GM10248 (cell line): ENCODE data around the gene CD74.
"Not testable (repeated sequence)": the region's sequence is repeated elsewhere in the genome, so short reads cannot be mapped to it uniquely, and the experiment has no call there.

ENCODE experiments used
- CTCF ChIA-PET: fragments of 300-600 bp; sonication (Branson Sonifier 250); formaldehyde crosslinking; extraction: SDS; loops from one replicate; lab custom pipeline; 2021; ENCODE audit warnings: antibody characterized with exemption; lab: Yijun Ruan, JAX
- POLR2A ChIA-PET: fragments of 350-650 bp; sonication (Branson Sonifier 250); formaldehyde crosslinking; extraction: SDS; loops from one replicate; lab custom pipeline; 2020; ENCODE audit warnings: antibody characterized with exemption; lab: Yijun Ruan, JAX
- DNase-seq: peaks from one replicate; pipeline ENCODE4 v3.0.0; 2012; ENCODE audit errors: extremely low spot score
- TF ChIP-seq, protein P1 (sequence below): IDR thresholded peaks from 2 replicates; pipeline ENCODE4 v1.5.1; 2012; ENCODE audit warnings: mild to moderate bottlenecking, low read depth; ENCODE audit errors: extremely low read depth, missing control alignments, control extremely low read depth

The CD74 gene

GRCh38 chr5:150428106-150428876, 15.6 kb upstream of the CD74 start:
- ChIA-PET CTCF (interaction anchor here (1.0 to 16.0 kb wide), 5 partner anchors 8 to 27 kb away, joined by 4 to 222 read pairs (median 6); partner anchors contain the start of gene CD74), POLR2A (interaction anchor here (1.3 to 1.7 kb wide), 3 partner anchors 17 to 22 kb away, joined by 3 to 9 read pairs (median 4); no protein-coding TSS in a partner anchor)
- TF ChIP-seq, protein P1, sequence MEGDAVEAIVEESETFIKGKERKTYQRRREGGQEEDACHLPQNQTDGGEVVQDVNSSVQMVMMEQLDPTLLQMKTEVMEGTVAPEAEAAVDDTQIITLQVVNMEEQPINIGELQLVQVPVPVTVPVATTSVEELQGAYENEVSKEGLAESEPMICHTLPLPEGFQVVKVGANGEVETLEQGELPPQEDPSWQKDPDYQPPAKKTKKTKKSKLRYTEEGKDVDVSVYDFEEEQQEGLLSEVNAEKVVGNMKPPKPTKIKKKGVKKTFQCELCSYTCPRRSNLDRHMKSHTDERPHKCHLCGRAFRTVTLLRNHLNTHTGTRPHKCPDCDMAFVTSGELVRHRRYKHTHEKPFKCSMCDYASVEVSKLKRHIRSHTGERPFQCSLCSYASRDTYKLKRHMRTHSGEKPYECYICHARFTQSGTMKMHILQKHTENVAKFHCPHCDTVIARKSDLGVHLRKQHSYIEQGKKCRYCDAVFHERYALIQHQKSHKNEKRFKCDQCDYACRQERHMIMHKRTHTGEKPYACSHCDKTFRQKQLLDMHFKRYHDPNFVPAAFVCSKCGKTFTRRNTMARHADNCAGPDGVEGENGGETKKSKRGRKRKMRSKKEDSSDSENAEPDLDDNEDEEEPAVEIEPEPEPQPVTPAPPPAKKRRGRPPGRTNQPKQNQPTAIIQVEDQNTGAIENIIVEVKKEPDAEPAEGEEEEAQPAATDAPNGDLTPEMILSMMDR, result no peak
- no peak for DNase-seq

DNA sequence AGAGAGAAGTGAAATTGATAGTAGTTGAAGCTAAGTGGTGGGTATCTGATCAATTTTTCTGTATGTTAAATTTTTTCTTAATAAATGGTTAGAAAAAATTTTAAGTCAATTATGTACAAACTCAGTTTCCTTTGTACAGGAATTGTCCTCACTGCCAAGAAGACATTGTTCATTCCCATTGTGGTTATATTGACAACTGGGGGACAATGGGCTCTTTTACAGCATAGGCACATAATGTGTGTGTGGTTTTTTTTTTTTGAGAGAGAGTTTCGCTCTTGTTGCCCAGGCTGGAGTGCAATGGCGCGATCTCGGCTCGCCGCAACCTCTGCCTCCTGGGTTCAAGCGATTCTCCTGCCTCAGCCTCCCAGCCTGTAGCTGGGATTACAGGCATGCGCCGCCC, 13.5 kb upstream of the CD74 start:
- DNase-seq, result not testable (repeated sequence)
- ChIA-PET CTCF (interaction anchor here (1.3 to 1.5 kb wide), 2 partner anchors 11 to 28 kb away, joined by 4 read pairs; no protein-coding TSS in a partner anchor), POLR2A (interaction anchor here (1.6 kb wide), 1 partner anchor 14 kb away, joined by 6 read pairs; the partner anchor contains the start of gene CD74)

DNA sequence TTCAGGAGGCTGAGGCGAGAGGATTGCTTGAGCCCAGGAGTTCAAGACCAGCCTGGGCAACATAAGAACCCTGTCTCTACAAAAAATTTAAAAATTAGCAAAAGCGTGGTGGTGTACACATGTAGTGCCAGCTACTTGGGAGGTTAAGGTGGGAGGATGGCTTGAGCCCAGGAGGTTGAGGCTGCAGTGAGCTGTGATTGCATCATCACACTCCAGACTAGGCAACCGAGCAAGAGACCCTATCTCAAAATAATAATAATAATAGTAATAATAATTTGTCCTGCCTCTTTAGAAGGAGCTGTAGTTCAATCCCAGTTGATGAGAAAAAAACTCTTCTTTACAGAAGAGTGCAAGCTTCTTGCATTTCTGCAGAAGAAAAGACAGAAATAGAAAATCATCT, 10.0 kb upstream of the CD74 start:
- ChIA-PET POLR2A (interaction anchor here (1.1 to 1.6 kb wide), 3 partner anchors 10 to 24 kb away, joined by 3 to 7 read pairs (median 4); partner anchors contain the start of gene CD74), CTCF (interaction anchor here (1.0 to 4.5 kb wide), 4 partner anchors 12 to 38 kb away, joined by 3 to 25 read pairs (median 4); no protein-coding TSS in a partner anchor)
- TF ChIP-seq, protein P1, result no peak
- DNase-seq, result no peak

DNA sequence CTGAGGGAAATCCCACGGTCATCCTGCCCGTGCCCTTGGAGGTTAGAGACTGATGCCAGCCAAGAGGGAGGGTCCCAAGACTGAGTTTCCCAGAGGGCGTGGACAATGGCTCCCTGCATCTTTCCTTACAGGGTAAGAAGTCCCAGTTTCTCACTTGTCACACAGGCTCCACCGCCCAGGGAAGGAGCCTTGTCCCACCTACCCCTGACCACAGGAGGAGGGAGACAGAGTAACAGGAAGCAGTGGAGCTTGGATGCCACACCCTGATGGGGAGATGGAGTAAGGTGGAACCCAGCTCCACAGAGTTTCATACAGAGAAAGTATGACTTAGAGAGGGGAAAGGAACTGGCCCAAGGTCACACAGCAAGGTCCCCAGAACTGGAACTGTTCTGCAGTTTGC, 9.4 kb upstream of the CD74 start:
- DNase-seq, result no peak
- POLR2A ChIA-PET, result interaction anchor here (1.1 to 1.6 kb wide), 2 partner anchors 9 to 23 kb away, joined by 3 to 4 read pairs; partner anchors contain the start of gene CD74
- TF ChIP-seq, protein P1, result no peak
- CTCF ChIA-PET, result interaction anchor here (1.0 to 4.5 kb wide), 4 partner anchors 9 to 23 kb away, joined by 3 to 25 read pairs (median 6); partner anchors contain the start of gene CD74

- ChIA-PET CTCF (interaction anchor here (1.1 to 4.5 kb wide), 4 partner anchors 18 to 40 kb away, joined by 3 to 25 read pairs (median 6); no protein-coding TSS in a partner anchor), POLR2A (interaction anchor here (0.7 to 0.8 kb wide), 2 partner anchors 9 to 15 kb away, joined by 3 to 5 read pairs; no protein-coding TSS in a partner anchor)
- DNase-seq, result no peak
- TF ChIP-seq, protein P1, result no peak
These were observed 7.0 kb upstream of the CD74 start for GRCh38 chr5:150419630-150420270.

DNA sequence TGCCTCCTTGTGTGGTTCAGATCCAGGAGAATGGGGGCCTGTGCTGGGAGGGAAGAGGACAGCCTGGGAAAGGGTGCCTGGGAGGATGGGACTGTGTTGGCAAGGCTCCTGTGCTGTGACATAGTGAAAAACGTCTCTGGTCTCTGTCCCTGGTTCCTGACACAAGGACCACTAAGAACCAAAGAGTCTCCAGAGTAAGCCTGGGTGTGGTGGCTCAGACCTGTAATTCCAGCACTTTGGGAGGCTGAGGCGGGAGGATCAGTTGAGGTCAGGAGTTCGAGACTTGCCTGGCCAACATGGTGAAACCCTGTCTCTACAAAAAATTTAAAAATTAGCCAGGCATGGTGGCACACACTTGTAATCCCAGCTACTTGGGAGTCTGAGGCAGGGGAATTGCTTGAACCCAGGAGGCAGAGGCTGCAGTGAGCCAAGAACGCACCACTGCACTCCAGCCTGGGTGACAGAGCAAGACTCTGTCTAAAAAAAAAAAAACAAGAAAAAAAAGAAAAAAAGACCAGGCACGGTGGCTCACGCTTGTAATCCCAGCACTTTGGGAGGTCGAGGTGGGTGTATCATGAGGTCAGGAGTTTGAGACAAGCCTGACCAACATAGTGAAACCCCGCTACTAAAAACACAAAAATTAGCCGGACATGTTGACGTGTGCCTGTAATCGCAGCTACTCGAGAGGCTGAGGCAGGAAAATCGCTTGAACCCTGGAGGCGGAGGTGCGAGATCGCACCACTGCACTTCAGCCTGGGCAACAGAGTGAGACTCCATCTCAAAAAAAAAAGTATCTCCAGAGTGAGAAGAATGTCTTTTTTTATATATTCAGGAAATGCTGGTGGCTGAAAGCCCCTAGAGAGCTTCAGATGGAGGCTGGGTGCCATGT, 1.4 kb upstream of the CD74 start:
- POLR2A ChIA-PET, result interaction anchor here (0.5 to 3.6 kb wide), 11 partner anchors 9 to 684 kb away, joined by 3 to 25 read pairs (median 6); partner anchors contain the start of gene PPARGC1B
- CTCF ChIA-PET, result interaction anchor here (0.9 to 3.1 kb wide), 8 partner anchors 11 to 252 kb away, joined by 3 to 22 read pairs (median 4); no protein-coding TSS in a partner anchor
- not testable (repeated sequence) for DNase-seq
